SK-N-SH treated with all-trans-retinoic acid at 6 μM for 48 hours (cell line): ENCODE data around the gene TACR3.

Experiments used
- ISL1 ChIP-seq: fragments of 250-450 bp; sonication (Bioruptor Pico); IDR thresholded peaks from 2 replicates; pipeline ENCODE4 v2.1.2; 2022; ENCODE audit warnings: mild to moderate bottlenecking, moderate library complexity
- PPARA ChIP-seq: fragments of 250-450 bp; sonication (Bioruptor Pico); IDR thresholded peaks from 2 replicates; pipeline ENCODE4 v1.5.0; 2020; ENCODE audit warnings: mild to moderate bottlenecking, borderline replicate concordance
- ZFP3 ChIP-seq: fragments of 250-450 bp; sonication (Bioruptor Pico); IDR thresholded peaks from 2 replicates; pipeline ENCODE4 v1.5.0; 2020; ENCODE audit warnings: mild to moderate bottlenecking, moderate library complexity

DNA sequence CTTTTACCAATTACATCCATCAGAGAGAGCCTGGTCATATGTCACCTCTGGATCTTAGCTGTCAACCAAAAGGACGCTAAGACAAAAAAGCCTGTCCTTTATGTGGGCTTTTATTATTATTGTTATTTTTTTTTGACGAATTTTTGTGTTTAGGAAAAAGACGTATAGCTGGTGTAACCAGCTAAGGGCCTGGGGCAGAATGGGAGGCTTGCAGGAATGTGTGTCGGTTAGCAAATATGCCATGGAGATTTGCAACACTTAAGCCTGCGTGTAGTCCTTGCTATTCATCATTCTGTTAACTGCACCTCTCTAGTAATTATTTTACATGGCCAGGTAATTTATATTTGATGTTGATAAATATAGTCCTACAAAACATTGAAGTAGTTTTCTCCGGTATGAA, 93.5 kb downstream of the TACR3 start:
- TF ChIP-seq ISL1 (CRISPR knock-in tag) (no peak), ZFP3 (CRISPR knock-in tag) (no peak), PPARA (no peak)
